ENCODE measurements around the gene NUDT22.
A peak's percentile ranks its signal among the peaks of the same experiment; 100 is the strongest.

Gene NUDT22

DNA sequence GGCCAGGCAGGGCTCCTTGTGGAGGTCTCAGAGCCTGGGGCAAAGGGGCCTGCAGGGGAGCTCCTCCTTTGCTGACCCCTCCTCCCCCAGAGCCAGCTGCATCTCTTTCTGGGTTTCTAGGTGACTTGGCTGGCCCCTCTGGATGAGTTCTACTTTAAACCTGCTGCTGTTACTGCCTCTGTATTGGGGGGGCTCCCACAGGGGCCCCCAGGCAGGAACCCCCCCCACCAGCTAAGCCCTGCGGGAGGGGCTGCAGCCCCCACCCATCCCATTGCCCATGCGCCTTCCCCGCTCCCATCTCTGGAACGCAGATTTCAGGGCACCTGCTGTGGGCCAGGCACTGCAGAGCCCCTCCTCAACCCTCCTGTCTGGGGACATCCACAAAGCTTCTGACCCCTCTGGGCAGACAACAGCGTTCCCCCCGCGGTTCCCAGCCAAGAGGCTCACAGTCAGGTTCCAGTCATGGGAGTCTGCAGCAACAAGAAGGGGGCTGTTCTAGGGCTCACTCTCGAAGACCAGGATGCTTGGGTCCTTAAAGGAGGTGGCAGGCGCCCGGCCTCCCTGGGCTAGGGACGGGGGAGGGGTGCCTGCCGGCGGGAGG lies 24.4 kb downstream of the NUDT22 start:
- in situ Hi-C loops (cut with MboI; ENCODE audit: low pct_unique_long_range_greater_than_20kb, low sequenced_read_pairs): no loop called here
- no peak for DNase-seq

DNA sequence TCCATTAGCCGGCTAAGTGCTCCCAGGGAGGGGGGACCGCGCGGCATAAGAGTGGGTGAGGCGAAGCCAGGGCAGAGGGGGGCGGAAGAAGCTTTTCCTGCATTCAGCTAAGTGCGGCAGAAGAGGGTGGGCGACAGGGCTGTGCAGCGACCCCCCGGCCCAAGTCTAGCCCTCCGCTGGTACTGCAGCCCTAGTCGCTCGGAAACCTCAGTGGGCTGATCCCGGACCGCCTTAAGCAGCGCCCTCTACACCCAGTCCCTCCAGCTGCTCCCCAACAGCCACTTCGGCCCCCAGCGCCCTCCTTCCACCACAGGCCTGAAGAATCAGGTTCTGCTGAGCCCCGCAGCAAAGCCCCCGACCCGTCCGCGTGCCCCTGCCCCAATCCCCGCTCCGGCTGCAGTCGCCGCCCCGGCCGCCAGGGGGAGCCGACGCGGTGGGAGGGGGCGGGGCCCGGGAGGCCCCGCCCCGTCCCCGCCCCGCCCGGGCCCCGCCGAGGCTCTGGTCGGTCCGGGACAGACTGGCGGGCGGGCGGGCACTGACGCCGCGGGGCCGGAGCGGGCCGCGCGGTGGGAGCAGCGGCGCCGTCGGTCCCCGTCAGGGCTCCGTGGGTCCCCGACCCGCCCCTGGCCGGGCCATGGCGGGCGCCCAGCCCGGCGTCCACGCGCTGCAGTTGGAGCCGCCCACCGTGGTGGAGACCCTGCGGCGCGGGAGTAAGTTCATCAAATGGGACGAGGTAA lies 25.1 kb downstream of the NUDT22 start, which contains the start of gene PLCB3:
Gene PLCB3 (plus strand): TSS at position 515 of the 737 bp plus-strand sequence. CDS start 120 bp downstream, at position 635.
- in situ Hi-C loops (cut with MboI; ENCODE audit: low pct_unique_long_range_greater_than_20kb, low sequenced_read_pairs): no loop called here
- DNase-seq: peak; percentile 51

DNA sequence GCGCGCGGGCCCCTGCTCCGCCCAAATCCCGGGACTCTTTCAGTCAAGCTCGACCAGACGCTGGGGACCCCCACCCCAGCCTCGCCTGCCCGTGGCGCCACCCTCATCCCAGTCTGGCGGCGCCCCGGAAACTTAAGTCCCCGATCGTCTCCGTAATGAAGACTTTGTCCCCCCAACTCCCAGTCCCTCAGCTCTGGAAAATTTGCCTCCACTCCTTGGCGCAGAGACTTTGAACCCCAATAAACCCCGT lies 25.6 kb downstream of the NUDT22 start:
- no peak for DNase-seq
- in situ Hi-C loops (cut with MboI; ENCODE audit: low pct_unique_long_range_greater_than_20kb, low sequenced_read_pairs): no loop called here

DNA sequence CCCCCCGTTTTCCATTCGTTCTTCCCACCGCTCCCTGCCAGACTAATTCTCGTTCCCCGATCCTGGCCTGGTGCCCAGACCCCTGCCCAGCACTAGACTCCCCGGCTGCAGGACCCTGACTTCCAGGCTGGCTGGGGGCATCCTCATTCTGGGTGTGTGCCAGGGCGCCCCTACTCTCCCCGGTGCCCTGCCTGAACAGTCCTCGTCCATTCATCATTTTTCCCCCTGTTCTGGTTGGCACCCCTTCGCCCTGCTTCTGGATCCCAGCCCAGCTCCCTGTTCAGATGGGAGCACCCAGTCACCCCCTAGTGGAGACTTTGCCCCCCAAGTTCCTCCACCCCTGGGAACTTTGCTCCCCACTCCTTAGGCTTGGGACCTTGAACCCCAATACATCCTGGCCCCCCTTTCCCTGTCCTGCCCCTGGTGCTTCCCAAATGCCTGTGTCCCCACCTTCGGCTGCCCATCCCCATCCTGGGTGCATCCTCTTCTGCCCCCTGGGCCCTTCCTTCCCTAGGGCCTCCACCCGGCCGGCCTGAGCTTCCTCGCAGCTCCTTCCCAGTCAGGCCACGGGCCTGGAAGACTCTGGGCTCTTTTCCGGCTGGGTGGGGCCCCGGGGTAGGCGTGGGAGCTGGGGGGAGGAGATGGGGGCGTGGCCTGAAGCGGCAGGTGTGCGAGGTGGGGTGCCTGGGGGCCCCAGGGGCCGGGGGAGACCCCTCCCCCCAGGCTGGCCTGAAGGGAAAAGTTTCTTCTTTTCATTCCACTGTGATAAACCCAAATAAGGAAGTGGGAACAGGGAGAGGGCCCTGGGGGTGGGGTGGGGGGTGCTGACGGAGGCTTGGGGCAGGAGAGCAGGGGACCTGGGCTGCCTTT lies 26.2 kb downstream of the NUDT22 start:
- DNase-seq: no peak
- in situ Hi-C loops (cut with MboI; ENCODE audit: low pct_unique_long_range_greater_than_20kb, low sequenced_read_pairs): no loop called here

DNA sequence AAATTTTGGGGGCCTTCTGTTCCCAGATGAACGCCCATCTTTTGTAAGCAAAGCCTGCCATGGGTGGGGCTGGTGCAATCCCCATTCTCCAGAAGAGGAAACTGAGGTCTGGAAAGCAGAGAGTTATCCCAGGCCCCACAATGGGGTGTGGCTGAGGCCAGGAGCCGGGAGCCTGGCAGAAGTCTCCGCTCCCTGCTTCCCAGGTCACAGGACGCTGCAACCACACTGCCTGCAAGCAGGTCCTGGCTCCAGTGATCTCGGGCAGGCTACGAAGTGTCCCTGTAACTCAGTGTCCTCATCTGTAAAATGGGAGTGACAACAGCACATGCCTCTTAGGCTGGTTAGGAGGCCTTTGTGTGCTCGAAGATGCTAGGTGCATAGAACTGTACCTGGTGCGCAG lies 27.0 kb downstream of the NUDT22 start:
- no peak for DNase-seq
- in situ Hi-C loops (cut with MboI; ENCODE audit: low pct_unique_long_range_greater_than_20kb, low sequenced_read_pairs): no loop called here

DNA sequence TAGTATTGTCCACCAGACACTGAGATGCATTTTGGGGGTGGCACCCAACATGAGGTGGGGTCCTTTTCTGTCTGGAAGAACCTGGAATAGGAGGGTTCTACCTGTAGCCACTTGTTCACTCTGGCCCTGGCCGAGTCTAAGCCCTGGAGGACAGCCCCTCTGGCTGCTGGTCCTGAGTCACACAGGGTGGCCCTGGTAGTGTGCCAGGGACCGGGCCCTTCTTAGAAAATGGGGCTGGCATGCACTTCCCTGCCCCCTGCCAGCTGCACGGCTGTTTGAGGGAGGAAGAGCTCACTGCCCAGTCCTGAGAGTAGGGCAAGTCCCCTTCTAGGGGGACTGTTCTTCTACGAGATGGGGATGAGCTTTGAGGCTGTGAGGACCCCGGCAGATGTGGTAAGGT lies 27.4 kb downstream of the NUDT22 start:
- no peak for DNase-seq
- in situ Hi-C loops (cut with MboI; ENCODE audit: low pct_unique_long_range_greater_than_20kb, low sequenced_read_pairs): no loop called here

DNA sequence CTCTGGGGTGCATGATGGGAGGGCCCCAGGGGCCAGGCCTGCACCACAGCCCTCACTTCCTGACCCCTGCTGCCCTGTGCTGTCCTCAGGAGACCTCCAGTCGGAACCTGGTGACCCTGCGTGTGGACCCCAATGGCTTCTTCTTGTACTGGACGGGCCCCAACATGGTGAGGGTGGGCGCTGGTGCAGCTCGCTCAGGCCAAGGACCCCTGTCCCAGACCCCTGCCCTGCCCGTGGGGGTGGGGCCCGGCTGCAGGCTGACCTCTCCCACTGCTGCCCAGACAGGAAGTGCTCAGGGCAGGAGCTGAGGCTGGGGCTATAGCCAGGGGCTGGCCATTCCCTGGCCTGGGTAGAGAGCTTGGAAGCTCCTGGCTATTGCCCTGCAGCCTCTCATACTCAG lies 28.3 kb downstream of the NUDT22 start:
- no peak for DNase-seq
- in situ Hi-C loops (cut with MboI; ENCODE audit: low pct_unique_long_range_greater_than_20kb, low sequenced_read_pairs): no loop called here

DNA sequence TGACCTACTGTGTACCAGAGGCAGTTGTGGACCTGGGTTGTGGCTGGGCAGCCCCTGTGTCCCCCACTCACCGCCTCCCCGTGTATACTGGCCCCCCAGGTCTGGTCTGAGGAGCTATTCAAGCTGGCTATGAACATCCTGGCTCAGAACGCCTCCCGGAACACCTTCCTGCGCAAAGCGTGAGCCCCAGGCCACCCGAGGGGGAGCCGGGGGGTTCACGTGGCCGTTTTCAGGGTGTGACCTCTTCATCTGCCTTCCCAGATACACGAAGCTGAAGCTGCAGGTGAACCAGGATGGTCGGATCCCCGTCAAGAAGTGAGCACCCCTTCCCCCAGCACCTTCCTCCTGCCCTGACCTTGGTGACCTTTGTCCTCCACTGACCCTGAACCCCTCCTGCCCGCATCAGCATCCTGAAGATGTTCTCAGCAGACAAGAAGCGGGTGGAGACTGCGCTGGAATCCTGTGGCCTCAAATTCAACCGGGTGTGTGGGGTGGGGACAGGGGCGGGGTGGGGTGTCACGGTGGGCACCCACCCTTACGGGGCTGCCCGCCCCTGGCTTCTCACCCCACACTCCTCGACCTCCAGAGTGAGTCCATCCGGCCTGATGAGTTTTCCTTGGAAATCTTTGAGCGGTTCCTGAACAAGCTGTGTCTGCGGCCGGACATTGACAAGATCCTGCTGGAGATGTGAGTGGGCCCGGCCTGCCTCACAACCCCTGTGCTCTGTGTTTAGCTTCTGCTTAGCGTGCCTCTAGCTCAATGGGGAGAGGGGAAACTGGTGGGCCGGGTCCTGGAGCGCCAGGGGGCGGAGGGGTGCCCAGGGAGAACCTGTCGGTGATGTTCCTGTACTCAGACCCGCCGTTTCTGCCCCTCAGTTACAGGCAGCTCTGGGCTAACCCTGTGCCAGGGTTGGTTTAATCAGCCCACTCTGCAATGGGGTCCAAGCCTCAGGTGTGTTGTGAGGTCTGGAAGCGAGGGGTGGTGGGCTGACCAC lies 29.4 kb downstream of the NUDT22 start:
- in situ Hi-C loops (cut with MboI; ENCODE audit: low pct_unique_long_range_greater_than_20kb, low sequenced_read_pairs): no loop called here
- DNase-seq: no peak

DNA sequence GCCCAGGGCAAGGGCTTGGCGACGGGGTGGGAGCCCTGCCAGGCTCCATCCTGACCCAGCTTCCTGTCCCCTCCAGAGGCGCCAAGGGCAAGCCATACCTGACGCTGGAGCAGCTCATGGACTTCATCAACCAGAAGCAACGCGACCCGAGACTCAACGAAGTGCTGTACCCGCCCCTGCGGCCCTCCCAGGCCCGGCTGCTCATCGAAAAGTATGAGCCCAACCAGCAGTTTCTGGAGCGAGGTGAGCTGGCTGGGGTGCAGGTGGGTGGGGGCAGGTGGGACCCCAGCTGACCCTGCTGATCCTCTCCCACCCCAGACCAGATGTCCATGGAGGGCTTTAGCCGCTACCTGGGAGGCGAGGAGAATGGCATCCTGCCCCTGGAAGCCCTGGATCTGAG lies 30.2 kb downstream of the NUDT22 start:
- DNase-seq: no peak
- in situ Hi-C loops (cut with MboI; ENCODE audit: low pct_unique_long_range_greater_than_20kb, low sequenced_read_pairs): no loop called here

DNA sequence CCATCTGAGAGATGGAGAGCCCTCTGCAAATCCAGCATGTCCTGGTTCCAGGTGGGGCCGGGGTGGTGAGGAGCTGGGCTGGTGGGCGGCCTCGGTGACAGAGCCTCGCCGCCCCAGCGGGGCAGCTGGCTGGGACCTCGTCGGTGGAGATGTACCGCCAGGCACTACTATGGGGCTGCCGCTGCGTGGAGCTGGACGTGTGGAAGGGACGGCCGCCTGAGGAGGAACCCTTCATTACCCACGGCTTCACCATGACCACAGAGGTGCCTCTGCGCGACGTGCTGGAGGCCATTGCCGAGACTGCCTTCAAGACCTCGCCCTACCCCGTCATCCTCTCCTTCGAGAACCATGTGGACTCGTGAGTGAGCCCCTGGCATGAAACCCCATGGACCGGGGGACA lies 32.3 kb downstream of the NUDT22 start:
- in situ Hi-C loops (cut with MboI; ENCODE audit: low pct_unique_long_range_greater_than_20kb, low sequenced_read_pairs): no loop called here
- no peak for DNase-seq

DNA sequence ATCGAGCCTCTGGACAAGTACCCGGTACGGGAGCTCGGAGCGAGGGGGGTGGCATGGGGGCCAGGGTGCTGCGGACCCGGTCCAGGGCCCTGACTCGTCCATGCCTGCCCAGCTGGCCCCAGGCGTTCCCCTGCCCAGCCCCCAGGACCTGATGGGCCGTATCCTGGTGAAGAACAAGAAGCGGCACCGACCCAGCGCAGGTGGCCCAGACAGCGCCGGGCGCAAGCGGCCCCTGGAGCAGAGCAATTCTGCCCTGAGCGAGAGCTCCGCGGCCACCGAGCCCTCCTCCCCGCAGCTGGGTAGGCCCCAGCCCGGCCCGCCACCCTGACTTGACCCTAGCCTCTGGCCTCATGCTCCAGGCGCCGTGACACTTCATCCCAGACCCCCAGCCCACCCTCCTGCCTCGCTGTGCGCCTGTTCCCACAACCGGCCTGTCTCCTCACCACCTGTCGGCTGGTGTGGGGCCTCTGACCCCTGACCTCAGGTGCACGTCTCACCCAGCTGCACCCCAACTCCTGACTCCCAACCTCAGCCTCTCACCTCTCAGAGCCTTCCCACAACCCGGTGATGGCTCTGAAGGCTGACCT lies 33.0 kb downstream of the NUDT22 start:
- in situ Hi-C loops (cut with MboI; ENCODE audit: low pct_unique_long_range_greater_than_20kb, low sequenced_read_pairs): no loop called here
- DNase-seq: no peak

DNA sequence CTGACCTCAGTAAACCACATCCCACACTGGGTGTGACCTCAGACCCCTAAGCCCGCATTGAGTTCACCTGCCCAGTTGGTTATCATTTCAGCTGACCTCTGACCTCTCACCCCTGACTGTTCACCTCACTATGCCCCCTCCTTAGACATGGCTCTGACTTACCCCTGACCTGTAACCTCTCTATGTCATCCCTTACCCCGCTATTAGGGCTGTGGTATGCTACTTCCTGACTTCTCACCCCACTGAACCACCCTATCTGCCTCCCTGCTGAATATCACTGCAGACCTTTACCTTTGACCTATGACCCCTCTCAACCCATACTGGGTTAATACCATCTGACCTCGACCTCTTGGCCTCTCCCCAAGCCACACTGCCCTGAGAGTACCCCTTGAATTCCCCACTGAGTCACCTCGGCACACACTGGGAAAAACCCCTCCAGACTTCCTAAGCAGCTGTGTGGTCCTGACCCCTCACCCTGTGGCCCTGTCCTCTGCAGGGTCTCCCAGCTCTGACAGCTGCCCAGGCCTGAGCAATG lies 33.5 kb downstream of the NUDT22 start:
- DNase-seq: no peak
- in situ Hi-C loops (cut with MboI; ENCODE audit: low pct_unique_long_range_greater_than_20kb, low sequenced_read_pairs): no loop called here

DNA sequence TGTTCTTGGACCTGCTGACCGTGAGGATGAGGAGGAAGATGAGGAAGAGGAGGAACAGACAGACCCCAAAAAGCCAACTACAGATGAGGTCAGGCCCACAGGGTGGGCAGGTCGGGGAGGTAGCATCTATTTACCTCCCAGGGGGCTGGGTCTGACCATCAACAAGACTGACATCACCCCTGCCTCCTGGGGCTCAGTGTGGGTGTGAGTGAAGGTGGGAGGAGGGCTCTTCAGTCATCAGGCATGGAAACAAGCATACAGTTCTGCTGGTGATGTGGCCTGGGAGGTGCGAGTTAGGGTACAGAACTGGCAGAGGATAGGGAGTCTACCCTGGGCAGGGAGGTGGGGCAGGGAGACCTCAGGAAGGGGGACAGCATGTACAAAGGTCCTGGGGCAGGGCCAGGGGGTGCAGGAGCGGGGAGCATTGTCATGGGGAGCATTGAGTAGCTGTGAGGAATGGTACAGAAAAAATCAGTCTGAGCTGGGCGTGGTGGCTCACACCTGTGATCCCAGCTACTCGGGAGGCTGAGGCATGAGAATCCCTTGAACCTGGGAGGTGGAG lies 34.2 kb downstream of the NUDT22 start:
- in situ Hi-C loops (cut with MboI; ENCODE audit: low pct_unique_long_range_greater_than_20kb, low sequenced_read_pairs): no loop called here
- DNase-seq: no peak

DNA sequence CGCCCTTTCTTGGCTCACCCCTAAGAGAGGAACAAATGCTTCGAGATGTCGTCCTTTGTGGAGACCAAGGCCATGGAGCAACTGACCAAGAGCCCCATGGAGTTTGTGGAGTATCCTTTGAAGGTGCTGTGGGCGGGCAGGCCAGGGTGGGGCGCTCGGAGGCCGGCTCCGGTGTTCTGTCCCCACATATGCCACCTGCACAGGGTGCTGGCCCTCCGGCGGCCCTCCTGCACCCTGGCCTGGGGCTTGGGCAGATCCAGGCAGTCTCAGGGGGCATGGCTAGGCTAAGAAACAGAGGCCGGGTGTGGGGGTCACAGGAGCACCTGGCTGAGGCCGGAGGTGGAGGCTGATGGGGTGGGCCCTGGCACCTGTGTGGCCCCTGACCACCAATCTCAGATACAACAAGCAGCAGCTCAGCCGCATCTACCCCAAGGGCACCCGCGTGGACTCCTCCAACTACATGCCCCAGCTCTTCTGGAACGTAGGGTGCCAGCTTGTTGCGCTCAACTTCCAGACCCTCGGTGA lies 35.5 kb downstream of the NUDT22 start:
- in situ Hi-C loops (cut with MboI; ENCODE audit: low pct_unique_long_range_greater_than_20kb, low sequenced_read_pairs): no loop called here
- DNase-seq: no peak

DNA sequence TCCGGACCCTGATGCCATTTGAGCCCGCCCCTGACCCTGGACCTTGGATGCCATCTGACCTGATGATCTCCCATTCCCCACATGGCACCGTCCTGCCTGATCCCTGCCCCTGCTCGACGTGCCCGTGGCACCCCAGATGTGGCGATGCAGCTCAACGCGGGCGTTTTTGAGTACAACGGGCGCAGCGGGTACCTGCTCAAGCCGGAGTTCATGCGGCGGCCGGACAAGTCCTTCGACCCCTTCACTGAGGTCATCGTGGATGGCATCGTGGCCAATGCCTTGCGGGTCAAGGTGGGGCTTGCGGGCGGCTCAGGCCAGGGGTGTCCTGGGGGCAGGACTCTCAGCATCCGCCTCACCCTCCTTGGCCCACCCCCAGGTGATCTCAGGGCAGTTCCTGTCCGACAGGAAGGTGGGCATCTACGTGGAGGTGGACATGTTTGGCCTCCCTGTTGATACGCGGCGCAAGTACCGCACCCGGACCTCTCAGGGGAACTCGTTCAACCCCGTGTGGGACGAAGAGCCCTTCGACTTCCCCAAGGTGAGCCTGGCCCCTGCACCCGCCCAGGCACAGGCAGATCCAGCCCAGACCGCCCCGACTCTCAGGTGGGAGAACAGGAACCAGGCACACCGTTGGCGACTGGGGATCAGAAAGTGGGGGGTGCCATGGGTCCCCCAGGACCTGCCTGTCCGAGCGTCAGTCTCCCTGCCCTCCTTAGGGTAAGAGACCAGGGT lies 36.4 kb downstream of the NUDT22 start:
- in situ Hi-C loops (cut with MboI; ENCODE audit: low pct_unique_long_range_greater_than_20kb, low sequenced_read_pairs): no loop called here

DNA sequence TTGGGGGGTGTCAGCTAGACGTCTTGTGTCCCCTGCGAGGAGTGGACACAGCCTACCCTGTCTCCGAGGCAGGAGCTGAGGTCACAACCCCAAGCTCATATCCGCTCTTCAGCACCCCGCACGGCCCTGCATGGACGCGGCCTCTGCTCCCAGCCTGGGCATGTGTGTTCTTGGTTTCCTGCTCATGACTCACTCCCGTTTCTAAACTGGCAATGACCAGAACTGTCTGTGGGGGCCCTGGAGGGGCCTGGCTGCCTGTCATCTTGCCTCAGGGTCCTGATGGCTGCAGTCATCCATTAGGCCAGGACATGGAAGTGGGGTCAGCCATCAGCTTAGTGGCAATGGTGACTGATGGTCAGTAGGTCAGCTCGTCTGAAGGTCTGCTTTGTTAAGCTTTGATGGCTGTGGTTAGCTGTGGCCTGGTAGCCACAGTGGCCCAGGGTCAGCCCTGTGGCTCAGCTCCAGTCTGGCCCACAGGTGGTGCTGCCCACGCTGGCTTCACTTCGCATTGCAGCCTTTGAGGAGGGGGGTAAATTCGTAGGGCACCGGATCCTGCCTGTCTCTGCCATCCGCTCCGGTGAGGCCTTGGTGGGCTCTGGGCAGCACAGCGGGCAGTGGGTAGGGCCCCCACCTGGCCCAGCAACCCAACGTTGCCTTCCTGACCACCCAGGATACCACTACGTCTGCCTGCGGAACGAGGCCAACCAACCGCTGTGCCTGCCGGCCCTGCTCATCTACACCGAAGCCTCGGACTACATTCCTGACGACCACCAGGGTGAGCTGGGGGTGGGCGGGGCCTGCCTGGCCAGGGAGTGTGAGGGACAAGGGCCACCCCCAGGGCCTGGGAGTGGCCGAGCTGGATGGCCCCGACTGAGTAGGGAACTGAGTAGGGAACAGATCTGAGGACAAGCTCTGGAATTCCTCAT lies 37.2 kb downstream of the NUDT22 start:
- no peak for DNase-seq
- in situ Hi-C loops (cut with MboI; ENCODE audit: low pct_unique_long_range_greater_than_20kb, low sequenced_read_pairs): no loop called here

More for the DNA sequence above, 36.4 kb downstream of the NUDT22 start:
- no peak for DNase-seq

DNA sequence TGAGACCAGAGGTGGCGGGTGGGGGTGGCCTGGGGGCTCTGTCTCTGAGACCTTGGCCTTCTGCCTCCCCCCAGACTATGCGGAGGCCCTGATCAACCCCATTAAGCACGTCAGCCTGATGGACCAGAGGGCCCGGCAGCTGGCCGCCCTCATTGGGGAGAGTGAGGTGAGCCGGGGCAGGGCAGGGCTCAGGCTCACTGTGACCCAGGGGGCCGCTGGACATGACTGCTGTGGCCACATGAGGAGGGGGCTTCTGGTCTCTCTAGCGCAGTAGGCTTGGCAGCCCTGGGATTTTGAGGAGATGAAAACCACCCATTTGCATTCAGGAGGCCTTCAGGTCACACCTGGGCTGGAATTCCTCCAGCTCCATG lies 37.9 kb downstream of the NUDT22 start:
- in situ Hi-C loops (cut with MboI; ENCODE audit: low pct_unique_long_range_greater_than_20kb, low sequenced_read_pairs): no loop called here
- no peak for DNase-seq
